ENCODE data around the gene HOXB1.
A peak's percentile ranks its signal among the peaks of the same experiment; 100 is the strongest.
"Not testable (repeated sequence)": the region's sequence is repeated elsewhere in the genome, so short reads cannot be mapped to it uniquely, and the experiment has no call there.

HOXB1 gene

DNA sequence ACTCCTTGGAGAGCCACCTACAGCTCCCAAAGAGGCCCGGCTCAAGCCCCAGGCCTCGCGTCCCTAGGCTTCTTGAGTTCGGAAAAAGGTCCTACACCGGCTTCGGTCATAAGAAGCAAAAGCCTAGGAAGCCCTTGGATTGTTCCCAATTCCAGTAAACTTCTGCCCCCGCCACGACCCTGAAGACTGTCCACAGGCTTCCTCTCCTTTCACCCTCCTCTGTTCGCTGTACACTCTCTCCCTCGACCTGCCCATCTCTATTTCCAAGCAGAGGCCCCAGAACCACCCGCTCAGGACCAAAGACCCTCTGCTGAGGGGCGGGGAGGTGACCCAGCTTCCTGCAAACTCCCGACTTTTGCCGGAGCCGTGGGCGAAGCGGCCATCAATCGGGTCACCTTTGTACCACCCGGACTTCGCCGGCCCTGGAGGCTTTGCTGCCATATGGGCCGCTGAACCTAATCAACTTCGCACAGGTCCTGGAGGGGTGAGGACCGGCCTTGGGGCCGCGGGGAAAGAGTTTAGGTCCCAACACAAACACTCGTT is 11.4 kb upstream of the HOXB1 start:
- peak; percentile 24 for DNase-seq

DNA sequence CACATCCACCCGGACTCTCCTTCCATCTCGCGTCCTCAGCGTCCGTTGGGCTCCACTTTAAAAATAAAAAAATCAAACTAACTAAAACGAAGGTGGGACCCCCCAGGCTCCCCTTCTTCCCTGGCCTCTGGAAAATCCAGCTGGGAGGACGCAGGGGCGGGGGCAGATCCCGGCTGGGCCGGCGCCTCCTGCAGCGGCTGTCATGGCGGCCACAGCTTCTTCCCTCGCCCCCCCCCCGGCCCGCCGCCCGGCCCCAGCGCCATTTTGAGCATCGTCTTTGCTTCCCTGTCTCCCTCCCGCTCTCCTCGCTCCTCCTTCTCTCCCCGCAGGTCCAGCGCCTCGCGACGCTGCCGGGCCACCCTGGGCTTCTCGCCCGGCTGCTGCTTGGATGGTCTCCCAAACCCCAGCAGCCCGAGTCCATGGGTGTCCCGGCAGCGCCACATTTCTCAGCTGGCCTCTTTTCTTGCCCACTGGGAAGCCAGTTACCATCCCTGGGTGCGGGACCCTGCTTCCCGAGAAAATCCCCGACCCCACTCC is 10.8 kb upstream of the HOXB1 start:
- peak; percentile 31 for DNase-seq

DNA sequence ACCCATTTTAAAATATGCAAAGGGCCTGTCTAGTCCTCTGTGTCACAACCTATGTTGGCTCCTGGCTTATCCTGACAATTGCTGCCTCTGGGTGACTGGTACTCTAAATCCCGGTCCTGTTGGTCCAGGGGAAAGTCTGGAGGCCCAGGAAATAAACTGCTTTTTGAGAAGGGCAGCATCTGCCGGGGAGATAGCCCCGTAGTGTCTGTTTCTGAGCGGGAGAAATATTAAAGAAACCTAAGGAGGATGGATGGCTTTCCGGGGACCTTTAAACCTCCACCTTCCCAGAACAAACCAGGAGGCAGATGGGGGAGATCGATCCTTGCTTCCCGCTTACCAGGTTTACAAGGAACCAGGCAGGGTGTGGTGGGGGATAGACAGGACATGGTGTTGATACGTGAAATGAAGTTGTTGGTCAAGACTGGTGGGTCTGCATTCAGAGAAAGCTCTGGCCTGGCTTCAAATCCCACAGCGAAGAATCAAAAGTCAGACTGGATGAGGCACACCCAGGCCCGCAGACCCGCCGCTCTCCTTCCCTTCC is 10.3 kb upstream of the HOXB1 start:
- DNase-seq: no peak

DNA sequence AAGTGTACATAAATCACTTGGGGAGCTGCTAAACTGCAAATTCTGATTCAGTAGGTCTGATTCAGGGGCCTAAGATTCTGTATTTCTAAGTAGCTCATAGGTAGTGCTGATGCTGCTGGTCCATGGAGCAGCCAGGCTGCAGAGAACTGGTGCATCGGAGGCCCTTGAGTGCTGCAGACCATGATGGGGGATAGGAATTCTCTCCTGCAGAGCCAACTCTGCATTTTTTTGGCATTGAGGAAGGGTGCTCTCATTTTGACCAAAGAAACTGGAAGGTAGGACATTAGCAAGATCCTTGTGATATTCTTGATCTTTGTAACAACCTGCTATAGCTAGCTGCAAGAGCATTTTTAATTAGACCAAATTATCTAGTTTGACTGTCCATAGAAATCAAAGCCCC is 9.4 kb upstream of the HOXB1 start:
- no peak for DNase-seq

DNA sequence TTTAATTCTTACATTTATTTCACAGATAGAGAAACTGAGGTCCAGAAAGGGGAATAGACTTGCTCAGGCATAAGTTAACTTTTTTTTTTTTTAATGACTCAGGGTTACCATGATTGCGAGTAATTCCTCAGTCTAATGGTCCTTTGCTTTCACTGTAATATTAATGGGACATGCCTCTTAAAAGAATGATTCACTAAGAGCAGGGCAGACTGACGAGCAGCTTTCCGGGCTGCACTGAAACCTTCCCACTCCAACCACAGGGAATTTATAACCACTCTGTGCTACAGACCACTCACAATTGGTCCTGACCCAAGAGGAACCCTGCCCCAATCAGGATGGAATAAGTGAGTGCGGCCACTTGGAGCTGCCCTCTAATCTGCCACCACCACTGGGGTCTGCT is 8.4 kb upstream of the HOXB1 start:
- no peak for DNase-seq

DNA sequence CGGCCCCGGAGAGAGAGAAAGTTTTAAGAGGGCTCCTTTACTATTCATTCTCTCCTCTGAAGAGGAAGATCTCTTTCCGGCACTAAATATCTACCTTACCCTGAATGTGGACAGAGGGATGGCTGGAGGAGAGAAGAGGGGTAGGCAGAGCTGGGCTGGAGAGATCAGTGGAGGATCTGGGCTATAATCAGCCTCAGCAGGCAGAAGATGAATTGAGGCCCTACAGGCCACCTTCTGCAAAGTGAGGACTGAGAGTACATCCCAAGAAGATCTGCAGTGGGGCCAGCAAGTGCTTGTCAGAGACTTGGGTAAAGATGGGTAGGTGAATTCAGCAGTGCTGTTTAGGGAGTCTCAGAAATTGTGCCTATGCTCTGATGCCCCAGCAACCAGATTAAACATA is 6.5 kb upstream of the HOXB1 start:
- DNase-seq: no peak

DNA sequence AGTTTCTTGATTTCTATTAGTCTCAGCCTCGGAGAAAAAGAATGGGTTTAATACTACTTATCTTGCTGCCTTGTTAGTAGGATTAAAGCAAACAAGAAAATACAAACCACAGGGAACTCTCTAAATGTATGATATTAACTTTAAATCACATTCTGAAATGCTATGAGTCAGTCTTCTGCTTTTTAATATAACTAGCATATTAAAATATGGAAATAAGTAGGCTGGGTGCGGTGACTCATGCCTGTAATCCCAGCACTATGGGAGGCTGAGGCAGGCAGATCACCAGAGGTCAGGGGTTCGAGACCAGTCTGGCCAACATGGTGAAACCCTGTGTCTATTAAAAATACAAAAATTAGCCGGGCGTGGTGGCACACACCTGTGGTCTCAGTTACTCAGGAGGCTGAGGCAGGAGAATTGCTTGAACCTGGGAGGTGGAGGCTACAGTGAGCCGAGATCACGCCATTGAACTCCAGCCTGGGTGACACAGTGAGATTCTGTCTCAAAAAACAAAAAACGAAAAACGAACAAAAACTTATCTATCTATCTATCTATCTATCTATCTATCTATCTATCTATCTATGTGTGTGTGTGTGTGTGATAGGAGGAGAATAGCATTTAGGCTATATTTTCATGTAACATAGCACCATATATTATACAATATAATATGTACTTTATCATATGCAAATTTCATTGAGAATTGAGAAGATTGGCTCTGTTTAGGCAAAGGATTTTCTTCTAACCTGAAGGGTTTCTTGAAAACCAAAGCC is 5.2 kb upstream of the HOXB1 start:
- not testable (repeated sequence) for DNase-seq

DNA sequence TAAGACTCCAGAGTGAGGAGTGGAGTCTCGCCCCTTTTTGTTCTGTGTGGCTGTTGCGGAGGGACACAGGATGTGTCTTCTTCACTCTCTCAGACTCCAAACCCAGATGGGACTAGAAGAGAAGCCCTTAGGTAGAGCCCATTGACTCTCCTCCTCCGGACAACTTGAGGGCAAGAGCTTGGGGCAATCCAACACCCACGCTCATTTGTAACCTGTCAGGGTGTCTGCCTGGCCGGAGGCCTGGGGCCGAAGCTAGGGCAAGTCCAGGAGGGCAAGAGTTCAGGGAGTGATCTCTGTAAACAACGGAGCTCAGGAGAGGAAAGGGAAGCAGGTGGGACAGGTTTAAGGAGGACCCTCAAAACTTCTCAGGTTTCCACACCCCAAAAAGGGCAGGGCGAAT is 1.4 kb upstream of the HOXB1 start:
- DNase-seq: no peak

DNA sequence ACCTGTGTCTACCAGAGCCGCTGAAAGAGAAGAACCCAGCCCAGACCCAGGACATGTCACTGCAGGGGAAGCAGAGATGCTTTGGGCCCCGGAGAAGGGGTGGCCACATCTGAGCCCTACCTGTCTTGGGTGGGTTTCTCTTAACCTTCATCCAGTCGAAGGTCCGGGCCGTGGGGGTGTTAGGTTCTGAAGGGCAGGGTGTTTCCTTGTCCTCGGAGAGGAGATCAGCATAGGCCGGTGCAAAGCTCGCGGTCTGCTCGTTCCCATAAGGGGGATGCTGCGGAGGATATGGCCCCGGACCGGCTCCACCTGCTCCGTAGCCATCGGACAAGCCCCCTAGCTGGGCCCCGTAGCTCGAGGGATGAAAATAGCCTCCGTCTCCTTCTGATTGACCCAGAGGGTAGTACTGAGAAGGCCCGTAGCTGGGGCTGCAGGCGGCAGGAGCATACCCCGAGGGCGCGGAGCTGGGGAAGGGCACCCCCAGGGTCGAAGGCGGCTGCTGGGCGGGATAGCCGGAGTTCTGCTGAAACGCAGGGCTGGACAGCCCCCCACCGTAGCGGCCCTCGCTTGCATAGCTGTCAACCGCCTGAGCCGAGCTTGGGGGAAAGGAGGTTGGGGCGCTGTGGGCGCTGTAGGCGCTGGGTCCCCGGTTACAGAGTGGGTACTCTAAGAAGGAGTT is 464 bp downstream of the HOXB1 start:
- DNase-seq: no peak

DNA sequence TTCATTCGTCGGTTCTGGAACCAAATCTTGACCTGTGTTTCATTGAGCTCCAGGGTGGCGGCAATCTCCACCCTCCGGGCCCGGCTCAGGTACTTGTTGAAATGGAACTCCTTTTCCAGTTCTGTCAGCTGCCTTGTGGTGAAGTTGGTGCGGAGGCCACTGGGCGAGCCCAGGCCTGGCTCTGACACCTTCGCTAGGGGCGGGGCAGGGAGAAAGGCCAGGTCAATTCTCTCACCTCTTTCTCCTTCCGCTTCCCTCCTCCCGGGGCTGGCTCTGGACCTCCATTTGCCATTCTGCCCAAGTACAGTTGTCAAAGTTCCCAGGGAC is 1.2 kb downstream of the HOXB1 start:
- DNase-seq: no peak

DNA sequence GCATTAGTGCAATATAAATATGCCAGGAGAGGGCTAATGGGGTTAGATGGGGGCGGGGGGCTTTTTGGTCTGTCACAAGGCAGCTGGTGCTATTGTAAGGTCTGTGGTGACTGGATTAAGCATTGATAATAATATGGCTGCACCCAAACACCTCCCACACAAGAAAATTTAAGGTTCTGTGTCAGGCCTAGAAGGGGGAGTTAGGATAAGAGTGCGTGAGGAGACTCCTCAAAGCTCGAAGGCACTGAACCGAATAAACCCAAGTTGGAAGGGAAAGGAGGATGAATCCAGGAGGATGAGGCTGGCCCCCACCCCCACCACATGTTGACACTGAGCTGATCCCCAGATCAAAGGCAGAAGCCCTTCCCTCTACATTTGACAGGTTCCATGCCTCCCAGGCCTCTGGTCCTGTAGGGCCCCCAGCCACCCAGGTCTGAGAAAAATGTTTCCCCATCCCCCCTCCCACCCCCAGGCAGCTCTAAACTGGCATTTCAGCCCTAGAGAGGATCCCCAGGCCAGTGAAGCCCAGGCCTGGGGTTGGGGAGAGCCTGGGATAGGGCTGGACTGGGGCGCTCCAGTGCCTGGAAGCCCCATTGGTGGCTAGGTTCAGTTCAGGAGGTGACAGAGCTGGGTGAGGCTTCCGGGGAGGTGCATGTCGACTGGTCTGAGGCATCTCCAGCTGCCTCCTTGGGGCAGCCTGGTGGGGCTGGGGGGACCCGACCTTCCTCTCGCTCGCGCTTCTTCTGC is 1.7 kb downstream of the HOXB1 start:
- DNase-seq: no peak

DNA sequence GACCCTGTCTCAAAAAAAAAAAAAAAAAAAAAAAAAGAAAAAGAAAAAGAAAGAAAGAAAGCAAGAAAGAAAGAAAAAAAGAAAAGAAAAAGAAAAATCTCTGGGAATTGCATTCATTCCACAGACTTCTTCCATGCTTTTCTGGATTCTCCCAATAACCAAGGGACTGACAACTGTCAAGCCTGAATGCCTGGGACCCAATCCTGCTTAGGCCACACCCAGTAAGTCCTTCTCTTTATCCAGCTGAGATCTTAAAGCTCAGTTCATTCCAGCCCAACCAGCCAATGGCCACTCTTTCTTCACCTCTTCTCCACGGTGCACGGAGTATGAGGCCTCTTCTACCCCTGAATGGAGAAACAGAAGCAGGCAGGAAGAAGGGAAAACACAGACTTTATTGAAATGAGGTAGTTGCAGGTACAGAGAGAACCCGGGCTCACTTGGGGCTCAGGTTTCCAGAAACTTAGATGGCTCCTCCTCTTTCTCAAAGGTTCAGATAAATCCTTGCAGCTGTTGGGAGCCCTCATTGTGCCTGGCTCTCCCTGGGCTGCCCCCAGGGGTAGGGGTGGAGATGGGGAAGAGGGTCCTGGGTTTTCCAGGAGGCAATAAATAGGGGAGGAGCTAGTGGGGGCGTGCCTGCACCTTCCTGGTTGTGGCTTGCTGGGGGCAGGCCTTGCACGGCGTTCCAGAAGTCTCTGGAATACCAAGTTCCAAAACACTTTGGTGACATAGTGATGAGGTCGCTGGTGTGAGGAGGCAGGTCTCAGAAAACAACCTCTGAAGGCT is 2.5 kb downstream of the HOXB1 start:
- no peak for DNase-seq

DNA sequence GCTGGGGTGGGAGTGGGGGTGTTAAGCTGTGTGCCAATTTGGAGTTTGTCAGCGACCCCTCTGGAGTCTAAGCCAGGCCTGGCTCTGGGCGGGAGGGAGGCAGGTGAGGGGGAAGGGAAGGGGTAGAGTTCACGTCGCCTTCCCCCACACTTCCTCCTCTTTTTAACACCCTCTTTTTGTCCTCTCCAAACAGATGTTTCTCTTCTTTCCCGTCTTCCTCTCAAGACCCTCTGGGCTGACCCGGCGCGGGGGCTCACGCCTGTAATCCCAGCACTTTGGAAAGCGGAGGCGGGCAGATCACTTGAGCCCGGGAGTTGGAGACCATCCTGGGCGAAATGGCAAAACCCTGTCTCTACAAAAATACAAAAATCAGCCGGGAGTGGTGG is 3.3 kb downstream of the HOXB1 start:
- DNase-seq: no peak

DNA sequence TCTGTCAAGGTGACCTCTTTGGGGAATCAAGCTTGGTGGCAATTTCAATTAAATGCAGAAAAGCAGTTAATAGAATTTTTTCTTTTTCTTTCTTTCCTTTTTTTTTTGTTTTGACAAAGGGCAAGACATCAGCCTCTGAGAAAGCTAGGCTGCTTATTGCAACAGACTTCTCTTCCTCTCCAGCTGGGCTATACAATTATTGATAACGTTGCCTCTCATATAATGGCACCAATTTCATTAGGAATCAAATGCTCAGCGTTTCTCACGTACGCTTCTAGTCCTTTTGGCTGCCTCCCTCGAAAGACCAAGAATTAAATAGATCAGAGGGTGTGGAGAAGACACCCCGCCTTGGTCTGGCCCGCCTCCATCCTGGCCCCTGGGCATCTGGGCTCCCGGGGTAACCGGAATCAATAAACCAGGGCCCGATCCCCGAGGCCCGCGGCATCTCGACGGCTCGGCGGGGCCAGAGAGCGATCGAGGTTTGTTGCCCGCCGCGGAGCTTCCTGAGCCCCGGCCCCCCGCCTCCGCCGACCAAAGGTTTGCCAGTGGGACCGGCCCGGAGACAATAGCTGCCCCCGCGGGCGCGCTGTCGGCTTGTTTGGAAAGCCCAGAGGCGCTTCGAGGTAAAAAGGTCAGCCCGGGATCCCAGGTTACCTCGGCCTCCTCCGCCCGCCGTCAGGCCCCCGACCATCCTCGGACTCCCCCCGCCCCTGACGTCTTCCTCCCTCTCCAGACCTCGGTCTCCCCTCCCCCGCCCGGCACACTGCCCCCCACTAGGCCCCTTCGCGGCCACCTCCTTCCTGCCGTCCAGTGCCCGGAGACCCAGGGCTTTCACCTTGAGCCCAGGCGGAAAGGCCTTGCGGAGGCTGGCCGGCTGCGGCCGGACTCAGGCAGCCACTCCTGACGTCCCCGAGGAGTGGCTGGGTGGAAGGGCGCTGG is 3.9 kb downstream of the HOXB1 start:
- no peak for DNase-seq

DNA sequence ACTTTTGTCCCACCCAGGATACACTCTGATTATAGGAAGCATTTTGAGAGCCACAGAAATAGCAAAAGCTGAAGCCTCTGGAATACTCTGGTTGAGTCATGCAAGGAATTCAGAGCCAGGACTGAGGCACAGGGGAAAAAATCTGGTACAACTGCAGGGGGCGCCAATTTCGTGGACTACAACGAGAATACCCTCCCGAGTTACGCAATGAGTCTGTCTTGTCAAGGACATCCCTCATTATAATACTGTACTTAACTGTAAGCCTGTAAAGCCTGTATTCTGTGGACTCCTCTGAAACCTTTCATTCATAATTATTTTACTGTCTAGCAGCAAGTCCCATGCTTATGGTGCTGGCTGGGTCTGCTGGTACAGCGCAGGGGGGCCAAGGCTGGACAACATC is 7.8 kb downstream of the HOXB1 start:
- no peak for DNase-seq

DNA sequence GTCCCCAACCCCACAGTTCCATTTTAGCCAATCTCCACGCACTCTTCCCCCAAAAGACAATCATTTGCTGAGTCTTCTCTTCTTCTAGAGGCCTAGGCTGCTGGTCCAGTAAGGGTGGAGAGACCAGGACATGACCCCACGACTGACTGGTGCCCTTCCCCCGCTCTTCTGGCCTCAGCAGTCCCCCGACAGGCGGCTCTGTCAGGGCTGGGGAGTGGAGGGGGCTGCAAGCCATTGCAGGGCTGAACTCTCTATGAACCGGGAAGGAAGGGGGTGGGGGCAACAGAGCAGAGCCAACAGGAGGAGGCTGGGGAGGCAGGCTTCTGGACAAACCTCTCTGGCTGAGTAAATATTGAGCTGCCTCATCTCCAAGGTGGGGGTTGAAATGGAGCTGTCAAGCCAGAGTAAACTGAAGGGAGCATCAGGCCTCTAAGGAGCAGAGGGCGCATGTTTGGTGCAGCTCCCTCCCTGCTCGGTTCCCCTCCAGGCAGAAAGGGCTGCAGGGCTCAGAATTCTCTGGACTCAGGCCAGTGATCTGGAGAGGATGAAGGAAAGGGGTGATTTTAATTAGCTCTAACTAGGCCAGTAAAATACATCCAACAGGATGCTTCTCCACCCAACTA is 8.7 kb downstream of the HOXB1 start:
- no peak for DNase-seq

DNA sequence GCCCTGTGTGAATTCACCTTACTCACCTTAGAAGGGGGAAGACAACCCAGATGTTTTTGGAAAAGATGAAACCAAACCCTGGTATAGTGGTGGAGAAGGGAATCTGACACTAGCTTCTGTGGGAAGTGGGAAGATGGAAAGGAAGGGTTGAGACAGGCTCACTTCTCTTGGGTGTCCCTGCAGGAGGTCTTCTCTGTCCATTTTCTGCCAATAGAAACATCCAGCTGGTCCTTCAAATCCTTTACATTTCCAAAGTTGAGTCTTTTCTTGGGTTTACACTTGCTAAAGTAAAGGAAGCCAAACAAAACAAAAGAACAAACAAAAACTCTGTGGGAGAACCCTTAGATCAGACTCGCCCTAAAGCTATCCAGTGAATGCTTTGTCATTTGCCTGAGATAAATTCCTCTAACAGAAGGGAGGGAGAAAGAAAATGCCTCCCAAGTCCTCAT is 10.2 kb downstream of the HOXB1 start:
- DNase-seq: no peak

DNA sequence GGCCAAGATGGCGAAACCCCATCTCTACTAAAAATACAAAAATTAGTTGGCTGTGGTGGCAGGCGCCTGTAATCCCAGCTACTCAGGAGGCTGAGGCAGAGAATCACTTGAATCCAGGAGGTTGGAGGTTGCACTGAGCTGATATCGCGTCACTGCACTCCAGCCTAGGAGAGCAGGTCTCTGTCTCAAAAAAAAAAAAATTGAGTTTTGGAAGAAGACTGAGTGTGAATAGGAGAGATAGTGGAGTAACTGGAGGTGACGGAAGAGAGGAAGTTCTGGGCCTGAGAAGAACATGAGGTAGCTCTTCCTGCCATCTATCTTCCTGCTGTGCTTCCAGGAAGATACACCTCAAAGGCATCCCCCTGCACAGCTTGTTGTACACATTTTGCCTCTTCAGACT is 11.4 kb downstream of the HOXB1 start:
- no peak for DNase-seq

DNA sequence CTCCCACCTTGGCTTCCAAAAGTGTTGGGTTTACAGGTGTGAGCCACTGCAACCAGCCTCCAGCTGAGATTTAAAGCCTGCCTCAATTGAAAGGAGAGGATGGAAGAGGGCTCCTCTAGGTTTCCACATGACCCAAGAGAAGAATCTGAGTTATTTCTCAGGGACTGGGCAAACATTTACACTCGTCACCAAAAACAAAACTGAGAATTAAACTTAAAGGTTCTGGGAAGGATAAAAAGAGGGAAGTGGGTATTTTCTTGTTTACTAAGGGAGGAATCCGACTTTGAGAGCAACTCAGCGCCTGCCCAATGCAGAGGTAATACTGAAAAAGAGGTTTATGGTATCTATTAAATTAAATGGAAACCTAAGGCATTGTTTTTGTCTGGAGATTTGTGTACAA is 13.3 kb downstream of the HOXB1 start:
- DNase-seq: no peak
